ENCODE data around the gene CCSER1. TPM values are rescaled to one million over a fixed set of nuclear protein-coding genes. Genes with fewer than 3 reads are reported as not detected.

The CCSER1 gene
- total and polyA plus RNA-seq, 2 of the 8 experiments (the other 6 are each of a cell fraction or from before 2014, with no cell fraction given), result 0.26 to 0.84 TPM

DNA sequence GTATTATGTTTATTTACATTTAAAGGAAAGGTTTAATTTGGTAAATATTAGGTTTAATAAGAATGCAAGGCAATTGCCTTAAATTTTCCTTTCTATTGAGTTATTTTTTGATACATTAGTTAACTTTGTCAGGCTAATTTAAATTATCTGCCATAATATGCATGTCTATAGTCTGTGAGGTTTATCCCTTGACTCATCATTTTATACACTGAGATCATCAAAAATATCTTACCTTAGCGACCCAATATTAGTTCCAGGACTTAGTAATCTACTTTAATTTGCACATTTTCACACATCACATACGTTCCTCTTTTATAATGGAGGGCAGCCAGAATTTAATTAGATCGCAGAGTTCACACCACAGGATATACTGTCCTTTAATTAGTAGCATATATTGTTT is 1177.1 kb downstream of the CCSER1 start:
- Histone ChIP-seq H4K8ac (ENCODE audit: extremely low read depth, insufficient read depth, low read length) (no peak overlapping the region), H3K14ac (ENCODE audit: insufficient read length) (no peak overlapping the region), H4K91ac (replicated peaks; ENCODE audit: insufficient read length, low read length) (no peak overlapping the region), H2AK5ac (ENCODE audit: low read depth, low read length) (no peak overlapping the region), H3K27me3 (replicated peaks in 1 of 4; ENCODE audit: control insufficient read depth in 3 of 4, extremely low read depth in 1 of 4, insufficient read depth in 3 of 4, low read length in 3 of 4) (no peaks in the 10 kb centered on the region), H3K9me3 (ENCODE audit: insufficient read depth in 2 of 2, low read depth in 1 of 2, low read length in 1 of 2) (no peaks in the 10 kb centered on the region), H2AFZ (ENCODE audit: low read length) (no peak overlapping the region), H3K27ac (ENCODE audit: low read depth, low read length) (no peak overlapping the region), H3K36me3 (ENCODE audit: control insufficient read depth in 2 of 4, insufficient read depth in 4 of 4, low read length in 3 of 4) (no peaks in the 10 kb centered on the region), H3K4me1 (replicated peaks in 1 of 4; ENCODE audit: control insufficient read depth in 3 of 4, insufficient read depth in 4 of 4, low read length in 3 of 4) (no peaks in the 10 kb centered on the region), H2BK5ac (ENCODE audit: low read depth, low read length) (no peak overlapping the region), H2BK12ac (ENCODE audit: low read depth, low read length) (no peak overlapping the region), H4K20me1 (replicated peaks in 1 of 2; ENCODE audit: control insufficient read depth in 1 of 2, insufficient read depth in 2 of 2, low read length in 2 of 2) (no peaks in the 10 kb centered on the region), H3K4me3 (ENCODE audit: extremely low read depth in 1 of 4, insufficient read depth in 2 of 4, low read depth in 3 of 4, low read length in 4 of 4) (no peak overlapping the region), H3K23me2 (ENCODE audit: low read depth, low read length) (no peaks in the 10 kb centered on the region), H2BK120ac (replicated peaks; ENCODE audit: low read depth, low read length) (no peak overlapping the region), H2BK15ac (ENCODE audit: low read length) (no peak overlapping the region), H3K4me2 (ENCODE audit: insufficient read depth in 1 of 2, low read depth in 2 of 2, low read length in 2 of 2) (no peak overlapping the region), H3K79me2 (ENCODE audit: control insufficient read depth in 1 of 2, insufficient read depth in 2 of 2, low read length in 2 of 2) (no peaks in the 10 kb centered on the region), H2BK20ac (ENCODE audit: low read length) (no peak overlapping the region), H3K56ac (replicated peaks; ENCODE audit: insufficient read length, low read depth, low read length) (no peak overlapping the region), H3K79me1 (ENCODE audit: low read depth, low read length) (no peaks in the 10 kb centered on the region), H3K23ac (ENCODE audit: insufficient read length) (no peak overlapping the region), H4K5ac (ENCODE audit: insufficient read length, low read depth, low read length) (no peak overlapping the region), H3K4ac (replicated peaks; ENCODE audit: insufficient read length, low read depth, low read length) (no peak overlapping the region), H3K9ac (replicated peaks in 1 of 4; ENCODE audit: extremely low read depth in 1 of 4, low read depth in 3 of 4, low read length in 3 of 4) (no peak overlapping the region), H3K18ac (ENCODE audit: extremely low read depth, low read length) (no peak overlapping the region)
- ChIA-PET POLR2A (ENCODE audit: partially characterized antibody) (no interaction called here), CTCF (ENCODE audit: partially characterized antibody) (no interaction called here)
- FAIRE-seq, result no peak
- WGBS, 2 experiments (ENCODE audit: extremely low coverage in 1 of 2, insufficient coverage in 1 of 2, insufficient read length in 1 of 2, insufficient replicate concordance in 2 of 2, low coverage in 1 of 2, low lambda C conversion rate in 2 of 2, missing lambda C conversion rate in 1 of 2), result 83% methylated on average over 3 of the region's 3 CpGs; no CpG with 5 or more reads in 1 of the 2 experiments
- DNase-seq (ENCODE audit: low read depth in 1 of 2, low spot score in 2 of 2), result no peak
- TF ChIP-seq SP4 (IDR thresholded peaks at IDR 0.05; ENCODE audit: low read length), result no peak
- TF ChIP-seq HDAC2 (IDR thresholded peaks at IDR 0.05; ENCODE audit: borderline replicate concordance in 1 of 2, low read depth in 2 of 2, low read length in 2 of 2), result no peak
